ENCODE data around the gene TMCC3. TPM values are rescaled to one million over a fixed set of nuclear protein-coding genes. Genes with fewer than 3 reads are reported as not detected.

TMCC3 gene
- total and polyA plus RNA-seq, 2 of the 13 experiments (the other 11 are each of a cell fraction or from before 2014, with no cell fraction given): not detected

DNA sequence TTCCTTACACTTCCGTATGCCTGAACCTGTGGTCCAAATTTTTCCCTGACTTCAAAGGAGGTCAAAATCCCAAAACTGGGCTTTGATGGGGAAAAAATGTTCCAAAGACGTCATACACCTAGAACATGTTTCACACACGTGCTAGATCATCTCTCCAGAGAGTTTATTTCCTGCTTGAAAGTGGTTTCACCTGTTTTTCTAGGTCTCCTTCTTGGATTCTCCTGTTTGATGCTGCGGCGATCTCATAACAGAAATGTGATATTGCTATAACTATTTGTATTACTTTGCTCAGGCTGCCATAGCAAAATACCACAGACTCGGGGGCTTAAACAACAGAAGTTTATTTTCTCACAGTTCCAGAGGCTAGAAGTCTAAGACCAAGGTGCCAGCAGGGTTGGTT, 19.7 kb upstream of the TMCC3 start:
- no peak overlapping the region for H2AFZ ChIP-seq (ENCODE audit: low read length)
- intact Hi-C loops (cut with micrococcal nuclease; ENCODE audit: unreplicated experiment) (no loop called here), in situ Hi-C loops (cut with HindIII; ENCODE audit: extremely low pct_ligation_motif_present, low pct_unique_long_range_greater_than_20kb) (no loop called here)
- no peaks in the 10 kb centered on the region for H3K4me1 ChIP-seq (ENCODE audit: insufficient read depth, low read length)
- no peak overlapping the region for H3K4me2 ChIP-seq (ENCODE audit: low read depth, low read length)
- no peak for DNase-seq (ENCODE audit: low spot score)
- no peaks in the 10 kb centered on the region for H4K20me1 ChIP-seq (ENCODE audit: insufficient read depth, low read length)
- no peak for ATAC-seq
- no peak overlapping the region for H3K9ac ChIP-seq (ENCODE audit: insufficient read depth, low read depth, low read length)
- FAIRE-seq: no peak
- no peak overlapping the region for H3K4me3 ChIP-seq (replicated peaks in 1 of 3; ENCODE audit: insufficient read depth in 1 of 3, low read depth in 2 of 3, low read length in 3 of 3)
- H3K9me3 ChIP-seq (ENCODE audit: low read length): no peaks in the 10 kb centered on the region
- ChIA-PET POLR2A (no interaction called here), CTCF (ENCODE audit: low intra/inter-chr PET ratio, low total read pairs) (no interaction called here)
- no peaks in the 10 kb centered on the region for H3K36me3 ChIP-seq (replicated peaks in 1 of 2; ENCODE audit: control insufficient read depth in 1 of 2, insufficient read depth in 2 of 2, low read length in 2 of 2)
- H3K27ac ChIP-seq (ENCODE audit: extremely low read length, insufficient read depth, low read length): no peak overlapping the region
- TF ChIP-seq WIZ (CRISPR knock-in tag; IDR thresholded peaks at IDR 0.05): no peak
- TF ChIP-seq USF2 (IDR thresholded peaks at IDR 0.05; ENCODE audit: low read depth, low read length): no peak
- TF ChIP-seq USF2 (CRISPR knock-in tag; IDR thresholded peaks at IDR 0.05; ENCODE audit: borderline replicate concordance): no peak
- TF ChIP-seq, protein P1, sequence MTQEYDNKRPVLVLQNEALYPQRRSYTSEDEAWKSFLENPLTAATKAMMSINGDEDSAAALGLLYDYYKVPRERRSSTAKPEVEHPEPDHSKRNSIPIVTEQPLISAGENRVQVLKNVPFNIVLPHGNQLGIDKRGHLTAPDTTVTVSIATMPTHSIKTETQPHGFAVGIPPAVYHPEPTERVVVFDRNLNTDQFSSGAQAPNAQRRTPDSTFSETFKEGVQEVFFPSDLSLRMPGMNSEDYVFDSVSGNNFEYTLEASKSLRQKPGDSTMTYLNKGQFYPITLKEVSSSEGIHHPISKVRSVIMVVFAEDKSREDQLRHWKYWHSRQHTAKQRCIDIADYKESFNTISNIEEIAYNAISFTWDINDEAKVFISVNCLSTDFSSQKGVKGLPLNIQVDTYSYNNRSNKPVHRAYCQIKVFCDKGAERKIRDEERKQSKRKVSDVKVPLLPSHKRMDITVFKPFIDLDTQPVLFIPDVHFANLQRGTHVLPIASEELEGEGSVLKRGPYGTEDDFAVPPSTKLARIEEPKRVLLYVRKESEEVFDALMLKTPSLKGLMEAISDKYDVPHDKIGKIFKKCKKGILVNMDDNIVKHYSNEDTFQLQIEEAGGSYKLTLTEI (CRISPR knock-in tag; conservative IDR thresholded peaks at IDR 0.05): no peak
- H3K27me3 ChIP-seq (ENCODE audit: control insufficient read depth in 1 of 2, insufficient read depth in 2 of 2, low read length in 2 of 2): no peaks in the 10 kb centered on the region
- 41% methylated on average over 6 of the region's 6 CpGs for WGBS (ENCODE audit: low lambda C conversion rate)
- H3K79me2 ChIP-seq (ENCODE audit: insufficient read depth, low read length): no peaks in the 10 kb centered on the region
- no TSS peak for BruUV-seq (replicated peaks)

- no peak overlapping the region for H3K9ac ChIP-seq (ENCODE audit: insufficient read depth, low read depth, low read length)
- in situ Hi-C loops (cut with HindIII; ENCODE audit: extremely low pct_ligation_motif_present, low pct_unique_long_range_greater_than_20kb) (no loop called here), intact Hi-C loops (cut with micrococcal nuclease; ENCODE audit: unreplicated experiment) (no loop called here)
- no peak overlapping the region for H3K4me2 ChIP-seq (ENCODE audit: low read depth, low read length)
- WGBS (ENCODE audit: low lambda C conversion rate): 9% methylated on average over 6 of the region's 6 CpGs
- ChIA-PET CTCF (ENCODE audit: low intra/inter-chr PET ratio, low total read pairs) (no interaction called here), POLR2A (no interaction called here)
- no peaks in the 10 kb centered on the region for H3K36me3 ChIP-seq (replicated peaks in 1 of 2; ENCODE audit: control insufficient read depth in 1 of 2, insufficient read depth in 2 of 2, low read length in 2 of 2)
- no peaks in the 10 kb centered on the region for H4K20me1 ChIP-seq (ENCODE audit: insufficient read depth, low read length)
- H3K4me1 ChIP-seq (ENCODE audit: insufficient read depth, low read length): no peaks in the 10 kb centered on the region
- H3K27ac ChIP-seq (ENCODE audit: extremely low read length, insufficient read depth, low read length): no peak overlapping the region
- ATAC-seq (no peak), DNase-seq (ENCODE audit: low spot score) (no peak), FAIRE-seq (no peak)
- H3K27me3 ChIP-seq (ENCODE audit: control insufficient read depth in 1 of 2, insufficient read depth in 2 of 2, low read length in 2 of 2): 0 out of 5 replicates have a peak, but pooled peaks cover 0 to 3% of the 10 kb centered on the region in 2 experiments
- no peaks in the 10 kb centered on the region for H3K79me2 ChIP-seq (ENCODE audit: insufficient read depth, low read length)
- no peaks in the 10 kb centered on the region for H3K9me3 ChIP-seq (ENCODE audit: low read length)
- no peak overlapping the region for H3K4me3 ChIP-seq (replicated peaks in 1 of 3; ENCODE audit: insufficient read depth in 1 of 3, low read depth in 2 of 3, low read length in 3 of 3)
- BruUV-seq (replicated peaks): no TSS peak
- H2AFZ ChIP-seq (ENCODE audit: low read length): no peak overlapping the region
- TF ChIP-seq, protein P2, sequence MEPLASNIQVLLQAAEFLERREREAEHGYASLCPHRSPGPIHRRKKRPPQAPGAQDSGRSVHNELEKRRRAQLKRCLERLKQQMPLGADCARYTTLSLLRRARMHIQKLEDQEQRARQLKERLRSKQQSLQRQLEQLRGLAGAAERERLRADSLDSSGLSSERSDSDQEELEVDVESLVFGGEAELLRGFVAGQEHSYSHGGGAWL (CRISPR knock-in tag; IDR thresholded peaks at IDR 0.05): no peak
- no peak for TF ChIP-seq SMAD9 (CRISPR knock-in tag; IDR thresholded peaks at IDR 0.05)
- no peak for TF ChIP-seq ZNF883 (CRISPR knock-in tag; IDR thresholded peaks at IDR 0.05; ENCODE audit: not compliant biosample characterization)
- TF ChIP-seq ZNF773 (CRISPR knock-in tag; IDR thresholded peaks at IDR 0.05; ENCODE audit: borderline replicate concordance): no peak
- TF ChIP-seq SIX4 (CRISPR knock-in tag; IDR thresholded peaks at IDR 0.05): no peak
- no peak for TF ChIP-seq KAT2B (IDR thresholded peaks at IDR 0.05; ENCODE audit: borderline replicate concordance, low read depth, low read length)
- TF ChIP-seq TFDP2 (CRISPR knock-in tag; IDR thresholded peaks at IDR 0.05): no peak
- no peak for TF ChIP-seq ZFP37 (CRISPR knock-in tag; IDR thresholded peaks at IDR 0.05; ENCODE audit: borderline replicate concordance)
- no peak for TF ChIP-seq ATF7-NPFF (CRISPR knock-in tag; IDR thresholded peaks at IDR 0.05; ENCODE audit: low read depth)
- TF ChIP-seq ESRRA (CRISPR knock-in tag; IDR thresholded peaks at IDR 0.05; ENCODE audit: low read depth): no peak
These were observed 16.7 kb upstream of the TMCC3 start for GRCh38 chr12:94667031-94667540.
